Cardiac fibroblast (primary cell): ENCODE measurements around the gene RAB13.

Experiments
- DNase-seq, 2 donors: peaks; one replicate each; pipeline versions ENCODE4 v3.0.0 to v3.0.0-alpha.2; 2010; ENCODE audit warnings: low read depth in 2 of 2
- H3K4me3 ChIP-seq, 2 donors: replicated peaks in 1 of 2; 1 replicate in 1 of 2; 2 replicates in 1 of 2; pipeline ENCODE4 v1.5.1; 2011; ENCODE audit warnings: low read depth in 2 of 2, low read length in 2 of 2, mild to moderate bottlenecking in 2 of 2, moderate library complexity in 1 of 2
- TF ChIP-seq, protein P1 (sequence below): IDR thresholded peaks from one replicate; pipeline ENCODE4 v1.5.1; 2011; ENCODE audit warnings: low read depth, mild to moderate bottlenecking, low read length, inconsistent platforms

The RAB13 gene

GRCh38 chr1:153968408-153968807 is 17.7 kb downstream of the RAB13 start:
- TF ChIP-seq, protein P1, sequence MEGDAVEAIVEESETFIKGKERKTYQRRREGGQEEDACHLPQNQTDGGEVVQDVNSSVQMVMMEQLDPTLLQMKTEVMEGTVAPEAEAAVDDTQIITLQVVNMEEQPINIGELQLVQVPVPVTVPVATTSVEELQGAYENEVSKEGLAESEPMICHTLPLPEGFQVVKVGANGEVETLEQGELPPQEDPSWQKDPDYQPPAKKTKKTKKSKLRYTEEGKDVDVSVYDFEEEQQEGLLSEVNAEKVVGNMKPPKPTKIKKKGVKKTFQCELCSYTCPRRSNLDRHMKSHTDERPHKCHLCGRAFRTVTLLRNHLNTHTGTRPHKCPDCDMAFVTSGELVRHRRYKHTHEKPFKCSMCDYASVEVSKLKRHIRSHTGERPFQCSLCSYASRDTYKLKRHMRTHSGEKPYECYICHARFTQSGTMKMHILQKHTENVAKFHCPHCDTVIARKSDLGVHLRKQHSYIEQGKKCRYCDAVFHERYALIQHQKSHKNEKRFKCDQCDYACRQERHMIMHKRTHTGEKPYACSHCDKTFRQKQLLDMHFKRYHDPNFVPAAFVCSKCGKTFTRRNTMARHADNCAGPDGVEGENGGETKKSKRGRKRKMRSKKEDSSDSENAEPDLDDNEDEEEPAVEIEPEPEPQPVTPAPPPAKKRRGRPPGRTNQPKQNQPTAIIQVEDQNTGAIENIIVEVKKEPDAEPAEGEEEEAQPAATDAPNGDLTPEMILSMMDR: no peak
- peak overlapping the region; percentile 64 to 67 for H3K4me3 ChIP-seq
- no peak for DNase-seq

DNA sequence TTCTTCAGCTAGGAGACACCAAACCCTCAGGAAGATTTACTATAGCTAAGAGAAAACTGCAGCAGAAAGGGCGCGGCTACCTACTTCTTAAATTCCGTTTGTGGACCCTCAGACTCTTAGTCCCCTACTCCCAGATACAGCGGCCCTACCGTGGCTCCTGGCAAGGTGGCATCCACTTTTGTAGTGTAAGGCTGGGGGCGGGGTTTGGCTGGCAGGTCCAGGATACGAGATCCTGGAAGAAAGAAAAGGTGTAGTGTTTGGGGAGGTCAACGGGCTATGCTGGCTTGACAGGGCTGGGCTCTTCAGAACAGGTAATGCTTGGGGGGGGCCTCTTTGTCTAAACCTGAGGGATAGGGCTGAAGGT is 18.2 kb downstream of the RAB13 start:
- TF ChIP-seq, protein P1: no peak

DNA sequence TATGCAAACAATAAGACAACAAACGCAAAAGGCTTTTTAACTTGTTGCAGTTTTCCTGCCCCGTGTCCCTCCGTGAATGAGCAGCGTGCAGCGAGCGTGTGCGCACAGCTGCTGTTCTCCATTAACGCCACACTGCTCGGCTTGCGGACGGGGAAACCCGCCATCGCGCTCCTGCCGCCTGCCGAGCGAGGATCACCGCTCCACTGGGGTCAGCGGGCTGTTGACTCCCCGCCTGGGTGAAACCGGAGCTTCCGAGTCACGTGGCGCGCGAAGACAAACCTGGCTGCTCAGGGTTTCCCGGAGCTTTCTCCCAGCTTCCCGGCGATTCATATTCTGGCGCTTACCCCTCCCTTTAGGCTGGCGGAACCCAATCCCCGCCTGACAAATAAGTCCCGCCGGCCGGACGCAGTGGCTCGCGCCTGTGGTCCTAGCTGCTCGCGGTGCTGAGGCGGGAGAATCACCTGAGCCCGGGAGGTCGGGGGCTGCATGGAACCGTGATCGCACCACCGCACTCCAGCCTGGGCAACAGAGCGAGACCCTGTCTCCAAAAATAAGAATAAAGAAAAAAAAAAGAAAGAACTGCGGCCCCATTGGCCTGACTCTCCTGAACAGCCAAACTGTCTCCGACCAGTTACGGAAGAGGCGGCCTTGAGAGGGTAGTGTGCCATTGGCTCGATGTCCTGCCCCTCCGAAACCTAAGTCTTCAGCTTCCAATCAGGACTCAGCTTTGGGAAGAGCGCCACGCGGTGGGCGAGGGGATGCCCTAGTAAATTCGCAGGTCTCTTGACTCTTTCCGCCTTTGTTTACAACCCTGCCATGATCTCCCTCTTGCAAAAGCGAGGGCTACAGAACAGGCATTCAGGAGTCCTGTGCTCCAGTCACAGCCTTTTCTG is 18.8 kb downstream of the RAB13 start, which contains the start of gene CREB3L4:
TSS of gene CREB3L4 (plus strand) at position 796 of the 893 bp plus-strand sequence. CDS start 624 bp downstream, outside the sequence.
- TF ChIP-seq, protein P1: peak; percentile 40
- peak; percentile 99 for DNase-seq
- peak within 1 kb of the TSS; percentile 64 to 67 for H3K4me3 ChIP-seq

More for the DNA sequence above, 18.2 kb downstream of the RAB13 start:
- H3K4me3 ChIP-seq: peak overlapping the region; percentile 64 to 67
- DNase-seq: no peak

DNA sequence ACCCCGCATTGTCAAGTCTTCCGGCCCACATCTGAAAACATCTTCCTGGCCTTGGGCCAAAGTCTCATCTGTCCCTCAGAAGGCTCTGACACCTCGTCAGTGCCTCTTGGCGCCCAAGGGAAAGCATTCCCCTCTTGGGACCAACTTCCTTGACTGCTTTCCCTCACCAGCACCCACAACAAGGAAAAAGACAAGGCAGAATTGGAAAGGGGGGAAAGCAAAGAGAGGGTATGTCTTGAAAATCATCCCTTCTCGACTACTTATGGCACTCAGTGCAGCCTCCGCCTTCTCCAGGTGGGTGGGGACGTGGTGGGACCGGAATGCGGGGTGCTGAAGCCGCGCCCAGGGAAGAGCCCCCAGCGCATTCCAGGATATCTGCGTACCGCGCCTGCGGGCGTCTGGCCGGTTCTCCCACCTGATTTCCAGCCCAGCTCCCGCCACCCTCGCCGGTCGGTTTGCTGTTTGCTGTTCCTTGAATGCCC is 22.2 kb downstream of the RAB13 start:
- H3K4me3 ChIP-seq: peak overlapping the region; percentile 81 to 83
- DNase-seq: peak in 1 of 2 donors; percentile 37
- TF ChIP-seq, protein P1: no peak

- H3K4me3 ChIP-seq: peak within 1 kb of the TSS; percentile 81 to 83
- peak; percentile 97 for DNase-seq
- TF ChIP-seq, protein P1: no peak
Measured at GRCh38 chr1:153963030-153963849, 22.9 kb downstream of the RAB13 start, which contains the start of gene SLC39A1. Gene SLC39A1, minus strand, starts transcription at chr1:153963537. Its CDS starts 822 bp downstream, at chr1:153962715.
